Breast epithelium (tissue), 4 donors: ENCODE results near the gene PPP2R3A. TPM values are rescaled to one million over a fixed set of nuclear protein-coding genes. Genes with fewer than 3 reads are reported as not detected.
"Not testable (repeated sequence)": the region's sequence is repeated elsewhere in the genome, so short reads cannot be mapped to it uniquely, and the experiment has no call there.

Experiments used
- DNase-seq, 2 donors: peaks; one replicate each; pipeline ENCODE4 v3.0.0-alpha.2; 2019; ENCODE audit warnings: low spot score in 2 of 2
- H3K27ac ChIP-seq, 2 donors: fragments of 200-600 bp; sonication (generic) in 1 of 2; one replicate each; pipeline ENCODE4 v1.5.1; 2016 to 2019; ENCODE audit warnings: mild to moderate bottlenecking in 1 of 2
- H3K27me3 ChIP-seq, 2 donors: fragments of 200-600 bp; sonication (generic) in 1 of 2; one replicate each; pipeline versions ENCODE4 v1.5.1 to v1.6.0; 2017 to 2019; ENCODE audit warnings: control low read depth in 1 of 2, mild to moderate bottlenecking in 1 of 2
- H3K36me3 ChIP-seq: fragments of 200-600 bp; one replicate; pipeline ENCODE4 v1.5.1; 2019
- H3K4me1 ChIP-seq, 2 donors: fragments of 200-600 bp; sonication (generic); one replicate each; pipeline ENCODE4 v1.5.1; 2016 to 2019; ENCODE audit warnings: control low read depth in 1 of 2
- H3K4me3 ChIP-seq, 3 donors: fragments of 200-600 bp; sonication (generic); 1 replicate in 2 of 3; 2 replicates in 1 of 3; pipeline ENCODE4 v1.5.1; 2016 to 2019; ENCODE audit warnings: mild to moderate bottlenecking in 3 of 3, moderate library complexity in 2 of 3
- H3K9me3 ChIP-seq, 2 donors: fragments of 200-600 bp; sonication (generic) in 1 of 2; one replicate each; pipeline ENCODE4 v1.5.1; 2016 to 2019; ENCODE audit warnings: control low read depth in 1 of 2
- POLR2A ChIP-seq: fragments of 450-650 bp; IDR thresholded peaks from one replicate; pipeline ENCODE4 v1.6.1; 2016; ENCODE audit warnings: antibody characterized with exemption, mild to moderate bottlenecking, moderate library complexity
- POLR2AphosphoS5 ChIP-seq, 3 donors: sonication (generic); formaldehyde crosslinking; IDR thresholded peaks; one replicate each; pipeline ENCODE4 v1.6.1; 2017; ENCODE audit warnings: antibody characterized with exemption in 3 of 3
- intact Hi-C: fragments of 100-400 bp; cut with DNase I; formaldehyde crosslinking; loops from one replicate; pipeline ENCODE4 v1.15.1; 2023; ENCODE audit warnings: low total_unique reads
- total RNA-seq, 3 donors: library from RNA; depleted of rRNA; stranded (reverse); fragments of >200 nt; gene quantifications; one replicate each; pipeline ENCODE4 v1.1.0, GENCODE V29; 2016
- TF ChIP-seq, protein P1 (sequence below), 3 donors: fragments of 450-650 bp; IDR thresholded peaks; one replicate each; pipeline ENCODE4 v1.5.1; 2016 to 2017; ENCODE audit warnings: antibody characterized with exemption in 3 of 3, mild to moderate bottlenecking in 3 of 3, moderate library complexity in 3 of 3

The PPP2R3A gene
- total RNA-seq, 3 donors from 2014 or later = 10.4 to 43.6 (median 20.6) TPM

DNA sequence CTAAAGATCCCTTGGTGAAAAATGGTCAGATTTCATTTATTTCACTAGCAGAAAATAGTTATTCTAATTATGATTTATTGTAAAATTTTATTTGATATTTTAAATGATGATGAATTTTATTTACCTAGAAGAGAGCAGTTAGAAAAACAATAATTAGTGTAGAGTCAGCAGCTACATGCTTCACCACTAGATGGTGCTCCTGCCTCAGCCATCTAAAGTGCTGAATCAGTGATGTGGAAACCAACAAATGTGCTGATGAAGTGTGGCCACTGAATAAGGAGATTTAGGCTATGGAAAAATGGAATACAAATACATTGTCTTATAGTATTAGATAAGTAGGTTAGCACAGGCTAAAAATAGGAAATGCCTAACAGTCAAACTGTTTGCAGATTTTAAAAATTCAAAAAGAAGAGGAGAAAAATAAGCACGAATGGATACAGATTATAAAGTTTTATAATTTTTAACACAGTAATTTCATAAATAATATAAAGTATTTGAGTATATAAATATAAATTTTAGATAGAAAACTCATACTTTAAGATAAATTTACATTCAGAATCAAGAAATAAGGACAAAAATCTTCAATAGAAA, 109.8 kb downstream of the PPP2R3A start:
- Histone ChIP-seq H3K4me3 (no peak overlapping the region), H3K4me1 (no peaks in the 10 kb centered on the region), H3K36me3 (no peaks in the 10 kb centered on the region), H3K27ac (no peak overlapping the region), H3K27me3 (no peaks in the 10 kb centered on the region), H3K9me3 (no peaks in the 10 kb centered on the region)
- DNase-seq = peak; percentile 47 to 58
- TF ChIP-seq POLR2AphosphoS5 (IDR thresholded peaks at IDR 0.05) (peak in 2 of 3 donors; percentile 29 to 59), POLR2A (no peak)
- TF ChIP-seq, protein P1, sequence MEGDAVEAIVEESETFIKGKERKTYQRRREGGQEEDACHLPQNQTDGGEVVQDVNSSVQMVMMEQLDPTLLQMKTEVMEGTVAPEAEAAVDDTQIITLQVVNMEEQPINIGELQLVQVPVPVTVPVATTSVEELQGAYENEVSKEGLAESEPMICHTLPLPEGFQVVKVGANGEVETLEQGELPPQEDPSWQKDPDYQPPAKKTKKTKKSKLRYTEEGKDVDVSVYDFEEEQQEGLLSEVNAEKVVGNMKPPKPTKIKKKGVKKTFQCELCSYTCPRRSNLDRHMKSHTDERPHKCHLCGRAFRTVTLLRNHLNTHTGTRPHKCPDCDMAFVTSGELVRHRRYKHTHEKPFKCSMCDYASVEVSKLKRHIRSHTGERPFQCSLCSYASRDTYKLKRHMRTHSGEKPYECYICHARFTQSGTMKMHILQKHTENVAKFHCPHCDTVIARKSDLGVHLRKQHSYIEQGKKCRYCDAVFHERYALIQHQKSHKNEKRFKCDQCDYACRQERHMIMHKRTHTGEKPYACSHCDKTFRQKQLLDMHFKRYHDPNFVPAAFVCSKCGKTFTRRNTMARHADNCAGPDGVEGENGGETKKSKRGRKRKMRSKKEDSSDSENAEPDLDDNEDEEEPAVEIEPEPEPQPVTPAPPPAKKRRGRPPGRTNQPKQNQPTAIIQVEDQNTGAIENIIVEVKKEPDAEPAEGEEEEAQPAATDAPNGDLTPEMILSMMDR (IDR thresholded peaks at IDR 0.05) = peak; percentile 88 to 94 (median 90)
- intact Hi-C loops = no loop called here

DNA sequence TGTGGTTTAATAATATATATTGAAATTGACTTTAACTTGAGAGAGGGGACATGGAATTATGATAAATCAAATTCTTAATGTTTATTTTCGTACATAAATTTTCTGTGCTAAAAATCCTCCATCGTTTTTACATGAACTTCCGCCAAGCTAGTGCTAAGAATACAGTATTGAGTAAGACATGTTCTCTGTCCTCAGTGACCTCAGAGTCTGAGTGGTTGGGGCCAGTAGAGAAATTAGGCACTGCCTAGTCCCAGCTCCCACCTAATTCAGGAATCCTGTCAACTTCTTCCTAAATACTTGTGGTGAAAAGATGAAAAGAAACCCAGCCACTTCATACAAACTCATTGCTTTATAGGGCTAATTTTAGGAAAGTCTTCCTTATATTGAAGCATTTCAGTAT, 110.3 kb downstream of the PPP2R3A start:
- no peak overlapping the region for H3K27ac ChIP-seq
- TF ChIP-seq POLR2A = no peak
- TF ChIP-seq, protein P1 (IDR thresholded peaks at IDR 0.05) = no peak
- TF ChIP-seq POLR2AphosphoS5 (IDR thresholded peaks at IDR 0.05) = no peak
- no peaks in the 10 kb centered on the region for H3K4me1 ChIP-seq
- H3K4me3 ChIP-seq = no peak overlapping the region
- no peak for DNase-seq
- intact Hi-C loops = no loop called here
- no peaks in the 10 kb centered on the region for H3K27me3 ChIP-seq
- H3K36me3 ChIP-seq = no peaks in the 10 kb centered on the region
- no peaks in the 10 kb centered on the region for H3K9me3 ChIP-seq

DNA sequence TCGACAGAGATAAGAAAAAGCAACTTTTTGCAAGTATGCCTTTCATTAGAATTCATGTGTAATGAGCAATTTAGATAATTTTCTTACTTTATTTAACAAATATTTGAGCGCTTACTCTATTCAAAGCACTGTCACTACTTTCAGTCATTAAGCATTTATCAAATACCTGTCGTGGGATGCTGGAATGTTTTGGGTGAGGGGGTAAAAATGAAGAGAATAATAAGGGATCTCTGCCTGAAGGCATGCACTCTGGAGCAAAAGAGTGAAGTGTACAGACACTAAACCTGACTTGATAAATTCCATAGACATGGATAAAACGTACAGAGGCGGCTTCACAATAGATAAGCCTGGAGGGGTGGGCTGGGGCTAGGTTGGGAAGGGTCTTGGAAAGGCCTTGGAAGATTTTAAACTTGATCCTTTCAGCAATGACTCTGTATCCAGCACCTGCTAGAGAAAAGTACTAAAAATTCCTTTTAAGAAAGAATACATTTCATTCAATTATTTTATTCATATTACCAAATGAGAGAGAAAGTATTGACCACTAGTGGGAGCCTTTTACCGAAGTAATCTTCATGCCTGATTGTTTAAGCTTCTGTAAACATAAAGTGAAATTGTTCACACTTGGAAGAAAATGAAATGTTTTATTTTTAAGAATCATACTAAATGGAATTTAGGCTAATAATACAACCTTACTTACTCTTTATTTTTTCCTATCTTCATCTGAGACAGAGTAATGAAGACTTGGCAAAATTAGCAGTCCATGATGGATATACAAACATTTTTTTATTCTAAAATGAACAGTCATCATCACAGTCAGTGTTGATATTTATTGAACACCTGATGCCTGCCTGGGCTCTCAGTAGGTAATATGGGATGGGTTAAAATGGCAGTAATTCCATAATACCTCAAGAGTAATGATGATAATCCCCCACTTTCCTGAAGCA, 113.2 kb downstream of the PPP2R3A start:
- intact Hi-C loops = no loop called here
- no peak overlapping the region for H3K27ac ChIP-seq
- no peaks in the 10 kb centered on the region for H3K36me3 ChIP-seq

DNA sequence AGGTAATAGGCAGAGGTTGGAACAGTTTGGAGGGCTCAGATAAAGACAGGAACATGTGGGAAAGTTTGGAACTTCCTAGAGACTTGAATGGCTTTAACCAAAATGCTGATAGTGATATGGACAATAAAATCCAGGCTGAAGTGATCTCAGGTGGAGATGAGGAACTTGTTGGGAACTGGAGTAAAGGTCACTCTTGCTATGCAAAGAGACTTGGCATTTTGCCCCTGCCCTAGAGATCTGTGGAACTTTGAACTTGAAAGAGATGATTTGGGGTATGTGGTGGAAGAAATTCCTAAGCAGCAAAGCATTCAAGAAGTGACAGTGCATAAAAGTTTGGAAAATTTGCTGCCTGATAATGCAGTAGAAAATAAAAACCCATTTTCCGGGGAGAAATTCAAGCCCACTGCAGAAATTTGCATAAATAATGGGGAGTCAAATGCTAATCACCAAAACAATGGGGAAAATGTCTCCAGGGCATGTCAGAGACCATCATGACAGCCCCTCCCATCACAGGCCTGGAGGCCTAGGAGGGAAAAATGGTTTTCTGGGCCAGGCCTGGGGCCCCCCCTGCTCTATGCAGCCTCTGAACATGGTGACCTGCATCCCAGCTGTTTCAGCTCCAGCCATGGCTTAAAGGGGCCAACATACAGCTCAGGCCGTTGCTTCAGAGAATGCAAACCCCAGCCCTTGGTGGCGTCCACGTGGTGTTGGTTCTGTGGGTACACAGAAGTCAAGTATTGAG, 118.3 kb downstream of the PPP2R3A start:
- DNase-seq, intact Hi-C loops, H3K4me1 ChIP-seq, H3K9me3 ChIP-seq, H3K27me3 ChIP-seq, H3K27ac ChIP-seq, H3K36me3 ChIP-seq, H3K4me3 ChIP-seq: not testable (repeated sequence)

More for the DNA sequence above, 113.2 kb downstream of the PPP2R3A start:
- no peaks in the 10 kb centered on the region for H3K27me3 ChIP-seq
- H3K9me3 ChIP-seq = no peaks in the 10 kb centered on the region
- no peak for DNase-seq
- H3K4me3 ChIP-seq = no peak overlapping the region
- TF ChIP-seq, protein P1 (IDR thresholded peaks at IDR 0.05) = peak in 2 of 3 donors; percentile 52 to 58
- TF ChIP-seq POLR2AphosphoS5 (IDR thresholded peaks at IDR 0.05) (no peak), POLR2A (no peak)
- H3K4me1 ChIP-seq = no peaks in the 10 kb centered on the region

DNA sequence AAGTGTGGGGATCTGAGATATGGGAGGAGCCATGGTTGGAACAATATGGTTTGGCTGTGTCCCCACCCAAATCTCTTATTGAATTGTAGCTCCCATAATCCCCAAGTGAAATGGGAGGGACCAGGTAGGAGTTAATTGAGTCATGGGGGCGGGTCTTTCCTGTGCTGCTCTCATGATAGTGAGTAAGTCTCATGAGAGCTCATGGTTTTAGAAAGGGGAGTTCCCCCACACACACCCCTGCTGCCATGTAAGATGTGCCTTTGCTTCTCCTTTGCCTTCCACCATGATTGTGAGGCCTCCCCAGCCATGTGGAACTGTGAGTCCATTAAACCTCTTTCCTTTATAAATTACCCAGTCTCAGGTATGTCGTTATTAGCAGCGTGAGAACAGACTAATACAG, 119.5 kb downstream of the PPP2R3A start:
- H3K4me1 ChIP-seq, H3K27me3 ChIP-seq, H3K27ac ChIP-seq, H3K4me3 ChIP-seq, intact Hi-C loops, H3K9me3 ChIP-seq, H3K36me3 ChIP-seq, DNase-seq: not testable (repeated sequence)
